ENCODE results near the gene RNGTT.
"Not testable (repeated sequence)": the region's sequence is repeated elsewhere in the genome, so short reads cannot be mapped to it uniquely, and the experiment has no call there.

The RNGTT gene

GRCh38 chr6:88969255-88969654, 5.8 kb upstream of the RNGTT start:
- DNase-seq, result not testable (repeated sequence)

- no peak for DNase-seq
These were observed 4.5 kb upstream of the RNGTT start for GRCh38 chr6:88967891-88968290.

GRCh38 chr6:88965691-88966090, 2.3 kb upstream of the RNGTT start:
- no peak for DNase-seq

GRCh38 chr6:88964509-88964908, 1.1 kb upstream of the RNGTT start:
- no peak for DNase-seq

GRCh38 chr6:88958842-88959241, 4.6 kb downstream of the RNGTT start:
- no peak for DNase-seq

- DNase-seq, result no peak
These were observed 9.7 kb downstream of the RNGTT start for GRCh38 chr6:88953550-88954386.

GRCh38 chr6:88952065-88952704, 11.2 kb downstream of the RNGTT start:
- no peak for DNase-seq

GRCh38 chr6:88945415-88946008, 17.9 kb downstream of the RNGTT start:
- no peak for DNase-seq

GRCh38 chr6:88933521-88933920, 29.9 kb downstream of the RNGTT start:
- DNase-seq, result no peak

GRCh38 chr6:88932019-88932418, 31.4 kb downstream of the RNGTT start:
- DNase-seq, result not testable (repeated sequence)

- DNase-seq, result no peak
These were observed 40.5 kb downstream of the RNGTT start for GRCh38 chr6:88922775-88923548.

GRCh38 chr6:88921734-88922133, 41.7 kb downstream of the RNGTT start:
- no peak for DNase-seq

- no peak for DNase-seq
These were observed 42.4 kb downstream of the RNGTT start for GRCh38 chr6:88920774-88921733.

GRCh38 chr6:88920088-88920487, 43.3 kb downstream of the RNGTT start:
- DNase-seq, result no peak

- DNase-seq, result no peak
These were observed 44.4 kb downstream of the RNGTT start for GRCh38 chr6:88919032-88919431.

- no peak for DNase-seq
These were observed 46.7 kb downstream of the RNGTT start for GRCh38 chr6:88916615-88917208.

- DNase-seq, result no peak
These were observed 48.4 kb downstream of the RNGTT start for GRCh38 chr6:88914895-88915598.

- no peak for DNase-seq
These were observed 49.2 kb downstream of the RNGTT start for GRCh38 chr6:88914180-88914579.

- DNase-seq, result no peak
These were observed 49.9 kb downstream of the RNGTT start for GRCh38 chr6:88913471-88913870.

GRCh38 chr6:88910922-88911778, 52.3 kb downstream of the RNGTT start:
- no peak for DNase-seq

Measured in COR-L47 (cell line).